Activated naive CD4-positive, alpha-beta T cell (primary cell): ENCODE data around the gene DHFR.

Experiments
- DNase-seq, 4 experiments: peaks; one replicate each; lab custom pipeline; 2025; lab: John Stamatoyannopoulos, UW

DHFR gene

DNA sequence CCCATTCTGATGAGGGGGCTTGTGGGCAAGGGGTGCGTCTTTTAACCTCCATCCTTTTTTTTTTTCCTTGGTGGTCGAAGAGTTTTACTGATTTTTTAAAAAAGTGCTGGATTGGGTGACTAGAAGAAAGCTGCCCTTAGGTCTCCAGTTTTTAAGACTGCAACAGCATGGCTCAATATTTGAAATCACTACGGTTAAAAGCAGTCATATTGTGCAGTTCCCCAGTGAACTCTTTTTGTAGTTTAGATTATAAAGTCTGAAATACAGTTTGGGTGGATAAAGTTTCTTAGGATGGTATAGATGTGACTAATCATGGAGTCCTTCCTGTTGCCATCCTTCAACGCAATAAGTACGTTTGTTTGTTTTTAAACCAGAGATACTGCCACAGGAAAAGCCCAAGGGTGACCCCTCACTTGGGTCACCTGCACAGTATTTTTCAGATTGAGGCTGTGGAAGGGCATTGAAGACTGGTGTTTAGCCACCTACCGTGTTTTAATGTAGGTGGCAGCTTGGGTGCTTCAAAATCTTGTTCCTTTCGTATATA lies 520 bp upstream of the DHFR start:
- no peak for DNase-seq

DNA sequence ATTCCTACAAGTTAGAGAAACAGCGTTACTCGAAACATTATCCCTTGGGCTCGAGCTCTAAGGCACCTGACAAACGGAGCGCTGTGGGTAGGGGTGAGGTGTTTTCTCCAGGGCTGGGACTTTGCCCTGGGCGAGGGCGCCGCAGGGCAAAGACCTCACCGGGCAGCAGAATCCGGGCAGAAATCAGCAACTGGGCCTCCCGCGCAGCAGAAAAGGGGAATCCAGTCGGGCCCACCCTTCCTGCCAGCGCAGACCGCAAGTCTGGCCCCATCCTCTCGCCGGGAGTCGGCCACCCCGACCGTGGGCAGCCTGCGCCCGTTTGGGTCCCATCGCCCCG lies 761 bp downstream of the DHFR start:
- DNase-seq: no peak

DNA sequence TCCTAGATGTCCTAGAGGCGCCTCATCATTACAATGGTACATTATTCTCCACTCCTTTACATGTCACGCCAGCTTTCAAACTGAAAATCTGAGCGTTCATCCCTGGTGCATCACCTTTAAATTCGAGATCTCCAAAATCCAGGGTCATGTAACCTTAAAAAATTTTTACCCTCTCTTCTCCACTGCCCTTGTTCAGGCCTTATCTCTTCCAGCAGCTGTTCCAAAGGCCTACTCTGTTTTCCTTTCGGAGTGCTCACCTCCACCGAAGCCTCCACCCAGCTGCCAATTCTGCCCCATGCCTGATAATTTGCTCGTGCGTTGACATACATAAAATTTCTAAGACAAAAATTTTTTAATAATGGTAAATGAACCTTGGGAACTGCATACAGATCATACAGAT lies 1.3 kb downstream of the DHFR start:
- no peak for DNase-seq

DNA sequence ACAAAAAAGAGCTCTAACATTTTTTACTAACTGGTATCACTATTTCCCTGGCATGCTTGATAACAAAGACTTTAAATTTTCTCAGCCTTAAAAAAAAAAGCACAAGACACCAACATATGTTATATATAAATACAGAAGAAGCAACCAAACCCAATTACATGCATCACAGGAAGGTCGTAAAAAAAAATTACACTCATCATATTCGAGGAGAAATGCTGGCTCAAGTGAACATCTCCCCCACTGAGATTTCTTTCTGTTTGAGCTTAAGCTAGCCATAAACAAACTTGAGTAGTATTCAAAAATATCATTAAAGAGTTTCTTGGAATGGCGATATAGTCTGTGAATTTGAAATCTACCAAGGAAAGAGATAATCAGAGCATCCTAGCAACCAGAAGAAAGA lies 7.9 kb downstream of the DHFR start:
- DNase-seq: no peak

DNA sequence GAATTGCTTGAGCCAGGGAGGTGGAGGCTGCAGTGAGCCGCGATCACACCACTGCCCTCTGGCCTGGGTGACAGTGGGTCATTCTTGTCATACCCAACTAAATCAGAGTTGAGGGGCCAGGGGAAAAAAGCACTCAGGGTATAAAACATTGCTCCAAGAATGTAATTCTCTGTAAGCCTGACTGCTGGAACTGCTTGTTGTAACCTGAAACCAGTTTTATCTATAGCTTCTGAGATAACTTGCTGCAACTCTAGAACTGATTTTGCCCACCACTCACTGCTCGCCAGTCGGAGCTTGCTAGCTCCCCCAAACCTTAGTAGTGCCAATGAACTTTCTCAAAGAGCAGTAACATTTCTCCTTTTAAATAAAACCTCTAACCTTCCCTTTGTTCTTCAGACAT lies 9.9 kb downstream of the DHFR start:
- DNase-seq: no peak

DNA sequence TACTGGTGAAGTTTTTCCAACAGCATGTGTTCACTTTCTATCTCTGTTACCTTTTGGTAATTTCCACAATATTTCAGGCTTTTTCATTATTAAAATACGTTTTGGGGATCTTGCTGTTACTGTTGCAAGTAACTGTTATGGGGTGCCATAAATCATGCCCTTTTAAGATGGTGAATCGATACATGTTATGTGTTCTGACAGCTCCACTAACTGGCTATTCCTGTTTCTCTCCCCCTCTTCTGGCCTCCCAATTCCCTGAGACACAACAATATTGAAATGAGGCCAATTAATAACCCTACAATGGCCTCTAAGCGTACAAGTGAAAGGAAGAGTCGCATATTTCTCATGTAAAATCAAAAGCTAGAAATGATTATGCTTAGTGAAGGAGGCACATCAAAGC lies 13.4 kb downstream of the DHFR start:
- no peak for DNase-seq

DNA sequence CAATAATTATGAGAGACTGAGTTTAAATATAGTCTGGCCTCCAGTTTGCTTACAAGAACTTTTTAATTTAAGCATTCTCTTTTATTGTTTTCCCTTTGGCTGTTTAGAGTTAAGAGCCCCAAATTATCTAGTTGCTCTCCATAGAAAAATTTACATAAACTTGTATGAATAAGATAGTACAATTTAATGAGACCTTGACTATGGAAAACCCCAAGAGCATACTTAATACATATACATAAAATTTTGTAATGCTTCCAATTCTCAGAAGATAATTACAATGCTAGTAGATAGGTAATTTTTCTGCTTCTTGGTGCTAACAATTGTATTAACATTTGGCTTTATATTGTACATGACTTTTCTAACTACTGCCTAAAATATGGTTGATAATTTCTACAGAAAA lies 20.6 kb downstream of the DHFR start:
- no peak for DNase-seq

DNA sequence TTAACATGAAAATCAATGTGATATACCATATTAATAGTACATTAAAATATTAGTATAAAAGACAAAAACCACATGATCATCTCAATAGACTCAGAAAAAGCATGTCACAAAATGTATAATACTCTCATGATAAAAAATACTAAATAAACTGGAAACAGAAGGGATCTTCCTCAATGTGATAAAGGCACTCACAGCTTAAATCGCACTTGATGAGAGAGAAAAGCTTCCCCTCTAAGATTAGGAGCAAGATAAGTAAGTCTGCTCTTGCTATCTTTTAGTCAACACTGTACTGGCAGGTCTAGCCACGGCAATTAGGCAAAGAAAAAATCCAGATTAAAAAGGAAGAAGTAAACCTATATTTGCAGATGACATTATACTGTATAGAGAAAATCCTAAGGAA lies 22.1 kb downstream of the DHFR start:
- DNase-seq: no peak

DNA sequence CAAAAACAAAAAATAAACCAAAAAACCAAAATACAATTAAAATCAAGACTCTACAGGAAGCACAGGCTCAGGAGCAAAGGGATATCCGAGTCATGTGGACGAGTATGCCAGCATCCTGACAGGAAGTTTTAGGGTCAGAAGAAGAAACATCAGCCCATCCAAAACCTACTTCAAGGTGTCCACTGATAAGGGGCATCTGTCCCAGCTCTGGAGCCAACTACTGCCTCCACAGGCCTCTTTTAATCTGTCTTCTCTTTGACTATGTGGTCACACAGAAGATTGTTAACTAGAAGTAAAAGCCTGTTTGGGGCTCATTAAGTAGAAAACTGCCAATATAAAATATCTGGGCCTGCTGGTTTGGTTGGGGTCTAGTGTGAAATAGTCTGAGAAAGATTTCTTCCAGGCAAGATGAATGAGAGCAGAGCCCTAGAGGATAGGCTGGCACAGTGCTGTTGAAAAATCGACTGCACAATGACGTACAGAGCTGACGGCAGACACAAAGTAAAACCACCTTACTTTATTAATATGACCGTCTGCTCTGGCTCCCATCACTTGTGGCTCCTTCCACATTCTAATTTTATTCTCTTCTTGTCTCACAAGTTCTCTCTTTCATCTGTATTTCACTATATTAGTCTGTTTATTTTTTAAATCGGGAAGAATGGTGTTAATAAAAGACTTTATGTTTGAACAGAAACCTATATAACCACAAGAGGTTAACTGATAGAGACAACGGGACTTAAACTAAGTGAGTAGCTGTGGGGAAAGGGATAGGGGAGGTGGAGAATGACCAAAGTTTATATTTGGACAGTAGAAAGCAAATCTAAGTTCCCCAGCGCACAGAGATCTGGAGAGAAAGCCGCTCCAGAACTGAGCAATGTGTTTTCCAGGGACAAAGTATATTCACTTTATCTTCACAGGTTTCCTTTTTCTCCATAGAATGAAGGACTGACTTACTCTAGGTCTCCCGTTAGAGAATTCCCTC lies 23.2 kb downstream of the DHFR start:
- no peak for DNase-seq

DNA sequence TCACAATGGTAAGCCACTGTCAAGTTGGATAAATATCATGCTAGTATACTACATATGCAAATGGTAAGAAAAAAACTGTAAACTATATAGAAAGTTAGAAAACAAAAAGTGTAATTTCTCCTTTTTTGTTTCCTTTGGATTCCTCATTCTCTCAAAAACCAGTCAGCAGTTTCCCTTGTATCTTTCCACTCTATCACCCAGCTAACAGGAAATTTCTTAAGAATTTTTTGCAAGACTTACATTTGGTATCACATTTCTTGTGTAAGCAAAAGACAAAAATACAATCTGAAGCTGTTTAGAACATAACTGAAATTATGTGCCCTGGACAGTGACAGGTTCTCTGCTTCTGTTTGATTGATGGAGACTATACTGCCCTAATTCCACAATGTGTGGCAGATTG lies 25.5 kb downstream of the DHFR start:
- DNase-seq: no peak

DNA sequence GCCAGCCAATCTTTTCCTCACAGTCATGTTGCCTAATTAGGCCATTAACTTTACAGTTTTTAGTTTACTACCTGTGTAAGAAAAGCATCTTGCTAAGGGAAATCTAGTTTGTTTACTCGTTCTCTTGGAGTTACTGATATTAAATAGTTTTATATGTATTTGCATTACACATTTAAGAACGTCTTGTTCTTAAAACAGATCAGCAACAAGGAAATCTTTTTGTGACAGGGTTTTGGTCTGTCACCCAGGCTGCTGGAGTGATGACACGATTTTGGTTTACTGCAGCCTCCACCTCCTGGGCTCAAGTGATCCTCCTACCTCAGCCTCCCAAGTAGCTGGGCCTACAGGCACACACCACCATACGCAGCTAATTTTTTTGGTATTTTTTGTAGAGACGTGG lies 29.6 kb downstream of the DHFR start:
- no peak for DNase-seq

DNA sequence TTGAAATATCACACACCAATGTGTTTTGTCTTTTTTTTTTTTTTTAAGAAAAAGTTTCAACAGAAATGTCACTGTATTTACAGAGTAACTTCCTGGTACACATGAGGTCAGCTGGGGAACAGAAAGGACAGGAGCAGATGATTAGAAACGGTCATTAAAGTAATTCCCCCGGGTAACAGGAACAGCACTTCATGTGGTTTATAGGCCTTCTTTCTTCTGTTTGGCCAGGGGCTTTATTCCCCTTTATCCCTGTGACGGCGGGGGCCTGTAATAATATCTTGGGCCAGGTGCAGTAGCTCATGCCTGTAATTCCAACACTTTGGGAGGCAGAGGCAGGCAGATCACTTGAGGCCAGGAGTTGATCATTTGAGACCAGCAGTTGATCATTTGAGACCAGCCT lies 30.8 kb downstream of the DHFR start:
- DNase-seq: no peak

DNA sequence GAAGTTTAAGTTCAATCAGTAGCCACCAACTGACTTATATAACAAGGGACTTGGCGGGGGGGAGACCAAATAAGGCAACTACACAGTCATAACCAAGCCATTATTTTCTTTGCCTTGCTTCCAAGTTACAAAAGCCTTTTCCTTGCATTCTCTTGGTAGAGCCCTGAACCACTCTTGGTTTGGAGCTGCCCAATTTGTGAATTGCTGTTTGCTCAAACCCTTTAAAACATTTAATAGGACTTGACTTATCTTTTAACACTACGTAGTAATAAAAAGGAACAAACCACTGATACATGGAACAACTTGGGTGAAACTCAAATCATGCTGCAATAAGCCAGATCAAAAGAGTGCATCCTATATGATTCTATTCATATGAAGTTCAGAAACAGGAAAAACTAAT lies 32.0 kb downstream of the DHFR start:
- DNase-seq: no peak

DNA sequence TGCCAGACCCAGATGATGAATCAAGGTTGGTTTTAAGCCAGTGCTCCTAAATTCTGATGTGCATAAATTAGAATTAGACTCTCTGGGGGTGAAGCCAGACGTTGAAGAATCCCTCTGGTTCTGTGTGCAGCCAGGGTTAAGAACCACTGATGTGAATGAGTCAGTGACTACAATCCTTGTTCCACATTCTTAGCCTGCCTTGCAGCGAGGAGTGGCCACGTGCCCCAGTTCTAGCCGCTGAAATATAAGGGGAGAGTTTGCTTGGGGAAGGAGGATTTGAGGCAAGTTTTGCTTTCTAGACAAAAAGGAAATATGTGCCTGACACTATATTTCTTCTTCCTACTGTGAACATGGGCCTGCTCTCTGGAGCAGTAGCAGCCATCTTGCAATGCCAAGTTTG lies 34.6 kb downstream of the DHFR start:
- DNase-seq: no peak

DNA sequence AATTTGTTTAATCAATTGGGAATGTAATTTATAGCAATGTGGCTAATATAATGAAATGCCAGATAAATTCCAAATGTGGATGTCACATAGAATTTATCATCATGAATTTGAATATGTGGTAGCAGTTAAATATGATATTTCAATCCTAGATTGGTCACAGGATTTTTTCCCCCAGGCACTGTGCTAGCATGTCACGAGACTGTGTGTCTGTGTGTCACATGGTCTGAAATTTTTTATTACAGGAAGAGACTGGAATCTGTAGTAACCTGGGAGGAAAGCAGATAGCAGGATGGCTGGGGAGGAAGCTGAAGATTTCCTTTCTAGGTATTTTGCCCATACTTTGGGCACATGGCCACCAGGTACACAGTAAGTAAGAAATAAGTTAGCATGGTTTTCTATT lies 35.7 kb downstream of the DHFR start:
- no peak for DNase-seq

DNA sequence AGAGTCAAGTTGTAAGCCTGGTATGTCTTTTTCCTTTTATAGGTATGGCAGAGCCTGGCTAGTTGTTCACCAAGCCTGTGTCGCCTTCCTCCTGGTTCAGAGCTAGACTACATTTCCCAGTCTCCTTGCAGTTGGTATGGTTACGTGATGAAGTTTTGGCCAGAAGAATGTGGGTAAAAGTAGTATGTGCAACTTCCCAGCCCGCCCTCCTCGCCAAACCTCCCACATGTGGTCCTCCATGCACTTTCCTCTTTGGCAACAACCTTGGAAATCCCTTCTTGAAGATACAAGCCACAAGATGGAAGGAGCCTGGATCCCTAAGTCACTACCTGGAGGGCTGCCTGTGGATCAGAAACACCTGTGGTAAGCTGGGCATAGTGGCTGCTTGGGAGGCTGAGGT lies 36.3 kb downstream of the DHFR start:
- DNase-seq: no peak

DNA sequence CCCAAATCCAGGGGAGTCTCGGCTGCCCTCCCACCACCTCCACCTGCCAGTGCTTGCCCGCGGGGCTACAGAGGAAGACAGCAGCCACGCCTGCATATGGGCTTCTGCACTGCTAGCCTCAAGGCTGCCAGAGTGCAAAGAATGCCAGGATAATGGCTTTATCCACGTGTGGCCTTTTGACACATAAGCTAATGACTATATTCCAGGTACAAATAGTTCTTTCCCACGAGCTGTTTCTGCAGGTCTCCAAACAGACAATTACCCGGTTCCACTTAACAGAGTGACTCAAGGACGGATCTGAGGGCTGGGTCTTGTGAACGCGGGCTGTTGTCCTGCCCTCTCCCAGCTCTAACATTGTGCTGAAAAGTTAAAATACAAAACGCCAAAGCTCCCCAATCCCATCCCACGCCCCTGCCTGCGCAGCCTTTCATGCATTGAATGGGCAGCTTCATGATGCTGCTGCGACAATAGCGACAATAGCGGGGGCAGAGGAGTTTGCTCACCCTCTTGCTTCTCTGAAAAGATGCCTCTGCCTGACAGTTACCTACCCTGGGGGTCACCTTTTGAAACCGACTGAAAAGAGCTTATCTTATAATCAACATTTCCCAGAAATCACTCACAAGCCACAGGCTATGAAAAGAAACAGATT lies 39.4 kb downstream of the DHFR start:
- no peak for DNase-seq

DNA sequence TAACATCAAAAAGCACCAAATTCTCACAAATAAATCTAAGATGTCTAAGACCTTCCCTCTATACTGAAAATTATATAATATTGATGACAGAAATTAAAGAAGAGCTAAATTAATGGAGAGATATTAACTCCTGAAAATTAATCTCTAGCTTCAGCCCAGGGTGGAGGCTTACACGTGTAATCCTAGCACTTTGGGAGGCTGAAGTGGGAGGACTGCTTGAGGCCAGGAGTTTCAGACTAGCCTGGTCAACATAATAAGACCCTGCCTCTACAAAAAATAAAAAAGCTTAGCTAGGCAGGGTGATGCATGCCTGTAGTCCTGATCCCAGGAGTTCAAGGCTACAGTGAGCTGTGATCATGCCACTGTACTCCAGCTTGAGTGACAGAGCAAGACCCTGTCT lies 45.1 kb downstream of the DHFR start:
- no peak for DNase-seq

DNA sequence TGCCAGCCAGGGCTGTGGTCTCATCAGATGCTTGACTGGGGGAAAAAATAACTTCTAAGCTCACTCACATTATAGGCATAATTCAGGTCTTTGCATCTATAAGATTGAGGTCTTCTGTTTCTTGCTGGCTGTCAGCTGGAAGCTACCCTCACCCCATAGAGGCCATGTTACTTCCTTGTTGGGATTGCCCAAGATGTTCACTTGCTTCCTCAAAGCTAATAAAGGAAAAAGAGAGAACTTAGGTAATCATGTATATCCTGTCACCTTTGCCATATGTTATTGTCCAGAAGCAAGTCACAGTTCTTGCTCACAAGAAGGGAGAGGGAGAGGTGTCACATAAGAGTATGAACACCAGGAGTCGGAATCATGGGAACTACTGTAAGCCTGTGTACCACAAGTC lies 46.1 kb downstream of the DHFR start:
- DNase-seq: no peak

DNA sequence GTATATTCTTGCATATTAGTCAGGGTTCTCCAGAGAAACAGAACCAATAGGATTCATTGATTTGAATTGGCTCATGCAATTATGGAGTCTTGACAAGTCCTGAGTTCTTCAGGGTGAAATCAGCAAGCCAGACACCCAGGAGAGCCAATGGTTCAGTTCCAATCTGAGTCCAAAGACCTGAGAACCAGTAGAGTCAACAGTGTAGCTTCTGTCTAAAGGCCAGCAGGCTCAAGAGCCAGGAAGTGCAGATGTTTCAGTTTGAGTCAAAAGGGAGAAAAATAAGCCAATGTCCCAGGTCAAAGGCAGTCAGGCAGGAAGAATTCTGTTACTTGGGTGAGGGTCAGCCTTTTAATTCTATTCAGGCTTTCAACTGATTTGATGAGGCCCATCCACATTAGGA lies 47.0 kb downstream of the DHFR start:
- DNase-seq: no peak

DNA sequence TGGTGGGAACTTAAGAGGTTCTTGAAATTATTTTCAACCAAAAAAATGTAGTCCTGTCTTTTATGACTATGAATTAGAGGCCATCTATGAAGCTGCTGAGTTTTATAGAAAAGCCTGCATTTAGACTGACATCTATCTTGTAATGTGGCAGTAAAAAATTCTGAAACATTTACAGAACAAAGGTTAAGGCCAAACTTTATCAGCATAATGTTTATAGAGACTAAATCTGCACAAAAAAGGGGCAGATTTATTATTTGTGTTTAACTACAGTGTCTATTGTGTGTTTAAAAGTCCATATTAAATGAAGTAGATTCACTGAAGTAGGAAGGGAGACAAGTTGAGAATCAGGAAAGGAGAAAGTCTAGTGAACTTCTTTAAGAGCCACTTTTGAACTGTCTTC lies 47.4 kb downstream of the DHFR start:
- DNase-seq: no peak

DNA sequence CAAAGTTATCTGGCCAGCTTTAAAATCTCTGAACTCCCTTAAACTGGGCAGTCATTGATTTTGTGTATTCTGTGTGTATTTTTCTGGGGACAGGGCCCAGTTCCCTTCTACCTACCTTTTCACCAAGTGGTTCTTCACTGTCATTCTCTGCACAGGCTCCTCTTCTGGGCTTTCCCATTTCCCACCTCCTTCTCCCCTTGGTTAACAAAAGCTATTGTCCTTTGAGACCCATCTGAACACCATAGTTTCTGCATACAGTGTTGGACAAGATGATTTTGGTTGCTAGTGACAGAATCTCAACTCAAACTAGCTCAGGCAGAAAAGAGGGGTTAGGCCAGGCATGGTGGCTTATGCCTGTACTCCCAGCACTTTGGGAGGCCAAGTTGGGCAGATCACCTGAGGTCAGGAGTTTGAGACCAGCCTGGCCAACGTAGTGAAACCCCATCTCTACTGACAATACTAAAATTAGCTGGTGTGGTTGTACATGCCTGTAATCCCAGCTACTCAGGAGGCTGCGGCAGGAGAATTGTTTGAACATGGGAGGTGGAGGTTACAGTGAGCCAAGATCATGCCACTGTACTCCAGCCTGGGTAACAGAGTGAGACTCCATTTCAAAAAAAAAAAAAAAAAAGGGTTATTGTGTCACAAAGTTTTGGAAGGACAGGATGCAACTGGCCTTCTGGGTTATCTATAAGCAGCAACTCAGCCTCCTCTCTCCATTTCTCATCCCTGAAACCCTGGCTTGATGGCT lies 53.7 kb downstream of the DHFR start:
- DNase-seq: no peak

DNA sequence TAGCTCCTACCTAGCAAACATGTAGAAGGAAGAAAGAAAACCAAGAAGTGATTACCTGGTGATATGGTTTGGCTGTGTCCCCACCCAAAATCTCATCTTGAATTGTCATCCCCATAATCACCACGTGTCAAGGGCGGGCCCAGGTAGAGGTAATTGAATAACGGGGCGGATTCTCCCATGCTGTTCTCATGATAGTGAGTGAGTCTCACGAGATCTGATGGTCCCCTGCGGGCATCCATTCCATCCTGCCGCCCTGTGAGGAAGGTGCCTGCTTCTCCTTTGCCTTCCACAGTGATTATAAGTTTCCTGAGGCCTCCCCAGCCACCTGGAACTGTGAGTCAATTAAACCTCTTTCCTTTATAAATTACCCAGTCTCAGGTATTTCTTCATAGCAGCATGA lies 57.3 kb downstream of the DHFR start:
- no peak for DNase-seq
